HEK293 (cell line): Measurements from ENCODE around the gene ZG16.
A peak's percentile ranks its signal among the peaks of the same experiment; 100 is the strongest.

Source experiments
- CTCF ChIA-PET: fragments of 350-600 bp; formaldehyde crosslinking; extraction: SDS; loops from one replicate; lab custom pipeline; 2021; ENCODE audit warnings: antibody characterized with exemption; lab: Yijun Ruan, JAX
- POLR2A ChIA-PET: fragments of 300-600 bp; formaldehyde crosslinking; extraction: SDS; loops from one replicate; lab custom pipeline; 2020; ENCODE audit warnings: antibody characterized with exemption, inconsistent platforms; lab: Yijun Ruan, JAX
- H3K27ac ChIP-seq: fragments of 200-500 bp; sonication (Bioruptor generic); 2 replicates; pipeline ENCODE4 v1.5.1; 2014; ENCODE audit warnings: low read depth, low read length, control low read depth, inconsistent platforms; ENCODE audit errors: extremely low read depth
- H3K36me3 ChIP-seq, 2 experiments: fragments of 200-500 bp in 1 of 2; sonication (Bioruptor generic) in 1 of 2; 1 replicate in 1 of 2; 2 replicates in 1 of 2; pipeline ENCODE4 v1.5.1; 2014 to 2017; ENCODE audit warnings: inconsistent platforms in 2 of 2, low read length in 2 of 2; ENCODE audit not compliant: control insufficient read depth in 2 of 2, insufficient read depth in 1 of 2
- H3K4me1 ChIP-seq: fragments of 200-500 bp; sonication (Bioruptor generic); 2 replicates; pipeline ENCODE4 v1.5.1; 2014; ENCODE audit warnings: mild to moderate bottlenecking, low read length, inconsistent platforms; ENCODE audit not compliant: control insufficient read depth, insufficient read depth
- H3K4me3 ChIP-seq: 2 replicates; pipeline ENCODE4 v1.5.1; 2011; ENCODE audit warnings: low read depth, mild to moderate bottlenecking, control low read depth, low read length, moderate library complexity
- H3K9me3 ChIP-seq: fragments of 200-500 bp; sonication (Bioruptor generic); 2 replicates; pipeline ENCODE4 v1.5.1; 2014; ENCODE audit warnings: low read depth, low read length, inconsistent platforms; ENCODE audit not compliant: control insufficient read depth, insufficient read depth
- KLF1 ChIP-seq: fragments of 450-650 bp; formaldehyde crosslinking; IDR thresholded peaks from 2 replicates; pipeline ENCODE4 v1.5.1; 2016; ENCODE audit warnings: missing biosample characterization, missing genetic modification characterization
- MYNN ChIP-seq: fragments of 450-650 bp; formaldehyde crosslinking; IDR thresholded peaks from 2 replicates; pipeline ENCODE4 v1.5.1; 2016; ENCODE audit warnings: missing biosample characterization, missing genetic modification characterization, borderline replicate concordance
- ZNF350 ChIP-seq: fragments of 450-650 bp; formaldehyde crosslinking; IDR thresholded peaks from 2 replicates; pipeline ENCODE4 v1.5.0; 2017; ENCODE audit warnings: missing biosample characterization, mild to moderate bottlenecking, missing genetic modification characterization
- ZNF561 ChIP-seq: fragments of 450-650 bp; IDR thresholded peaks from 2 replicates; pipeline ENCODE4 v1.5.1; 2018; ENCODE audit warnings: missing biosample characterization, missing genetic modification characterization, borderline replicate concordance
- ZNF596 ChIP-seq: fragments of 450-650 bp; IDR thresholded peaks from 2 replicates; pipeline ENCODE4 v1.5.0; 2018; ENCODE audit warnings: missing biosample characterization, mild to moderate bottlenecking, missing genetic modification characterization, moderate library complexity
- ZNF610 ChIP-seq: fragments of 450-650 bp; formaldehyde crosslinking; IDR thresholded peaks from 2 replicates; pipeline ENCODE4 v1.5.1; 2016; ENCODE audit warnings: missing biosample characterization, missing genetic modification characterization, borderline replicate concordance
- TF ChIP-seq, protein P1 (sequence below): fragments of 450-650 bp; formaldehyde crosslinking; IDR thresholded peaks from 2 replicates; pipeline ENCODE4 v1.5.1; 2016; ENCODE audit warnings: missing biosample characterization, missing genetic modification characterization, borderline replicate concordance
- TF ChIP-seq, protein P2 (sequence below): fragments of 450-650 bp; formaldehyde crosslinking; IDR thresholded peaks from 2 replicates; pipeline ENCODE4 v1.5.1; 2016; ENCODE audit warnings: missing biosample characterization, missing genetic modification characterization, low read depth
- TF ChIP-seq, protein P3 (sequence below): fragments of 450-650 bp; formaldehyde crosslinking; IDR thresholded peaks from 2 replicates; pipeline ENCODE4 v1.5.1; 2016; ENCODE audit warnings: missing biosample characterization, missing genetic modification characterization

Gene ZG16

DNA sequence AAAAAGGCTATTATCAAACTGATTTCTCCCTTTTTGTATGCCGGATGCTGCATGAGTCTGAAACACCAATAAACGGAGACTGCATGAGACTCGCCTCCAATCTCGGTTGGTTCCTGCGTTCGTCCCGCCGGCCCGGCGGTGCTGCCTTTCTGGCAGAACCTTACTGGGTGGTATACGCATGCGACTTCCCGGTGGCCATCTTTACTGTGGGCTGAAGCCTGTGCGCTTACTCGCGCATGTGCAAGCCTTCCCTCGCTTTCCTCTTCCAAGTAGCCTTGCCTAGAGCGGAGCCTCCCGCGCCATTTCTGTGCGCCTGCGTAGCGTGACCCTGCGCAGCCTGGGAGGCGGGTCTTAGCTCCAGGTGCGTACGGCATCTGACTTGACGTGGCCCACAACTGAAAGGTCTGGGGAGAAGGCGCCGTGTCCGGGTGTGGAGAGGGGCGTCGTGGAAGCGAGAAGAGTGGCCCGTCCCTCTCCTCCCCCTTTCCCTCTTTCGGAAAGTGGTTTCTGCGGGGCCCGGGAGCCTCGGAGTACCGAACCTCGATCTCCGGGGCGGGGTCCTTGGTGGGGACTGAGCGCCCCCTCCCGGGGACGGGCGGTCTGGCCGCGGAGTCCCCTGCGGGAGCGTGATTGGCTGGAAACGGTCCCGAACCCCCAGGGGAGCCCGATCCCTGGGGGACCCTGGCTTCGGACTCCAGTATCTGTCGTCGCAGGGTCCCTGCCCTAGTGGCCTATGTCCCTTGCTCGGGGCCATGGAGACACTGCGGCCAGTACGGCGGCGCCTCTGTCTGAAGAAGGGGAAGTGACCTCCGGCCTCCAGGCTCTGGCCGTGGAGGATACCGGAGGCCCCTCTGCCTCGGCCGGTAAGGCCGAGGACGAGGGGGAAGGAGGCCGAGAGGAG lies 38.0 kb downstream of the ZG16 start, which contains the start of gene PAGR1:
Gene PAGR1 (plus strand): TSS at position 360 of the 901 bp plus-strand sequence. CDS start 374 bp downstream, at position 734.
- TF ChIP-seq ZNF350 (tag by site-specific recombination) (no peak), ZNF561 (tag by site-specific recombination) (no peak), ZNF610 (no peak), ZNF596 (no peak), KLF1 (tag by site-specific recombination) (no peak), MYNN (no peak)
- TF ChIP-seq, protein P1, sequence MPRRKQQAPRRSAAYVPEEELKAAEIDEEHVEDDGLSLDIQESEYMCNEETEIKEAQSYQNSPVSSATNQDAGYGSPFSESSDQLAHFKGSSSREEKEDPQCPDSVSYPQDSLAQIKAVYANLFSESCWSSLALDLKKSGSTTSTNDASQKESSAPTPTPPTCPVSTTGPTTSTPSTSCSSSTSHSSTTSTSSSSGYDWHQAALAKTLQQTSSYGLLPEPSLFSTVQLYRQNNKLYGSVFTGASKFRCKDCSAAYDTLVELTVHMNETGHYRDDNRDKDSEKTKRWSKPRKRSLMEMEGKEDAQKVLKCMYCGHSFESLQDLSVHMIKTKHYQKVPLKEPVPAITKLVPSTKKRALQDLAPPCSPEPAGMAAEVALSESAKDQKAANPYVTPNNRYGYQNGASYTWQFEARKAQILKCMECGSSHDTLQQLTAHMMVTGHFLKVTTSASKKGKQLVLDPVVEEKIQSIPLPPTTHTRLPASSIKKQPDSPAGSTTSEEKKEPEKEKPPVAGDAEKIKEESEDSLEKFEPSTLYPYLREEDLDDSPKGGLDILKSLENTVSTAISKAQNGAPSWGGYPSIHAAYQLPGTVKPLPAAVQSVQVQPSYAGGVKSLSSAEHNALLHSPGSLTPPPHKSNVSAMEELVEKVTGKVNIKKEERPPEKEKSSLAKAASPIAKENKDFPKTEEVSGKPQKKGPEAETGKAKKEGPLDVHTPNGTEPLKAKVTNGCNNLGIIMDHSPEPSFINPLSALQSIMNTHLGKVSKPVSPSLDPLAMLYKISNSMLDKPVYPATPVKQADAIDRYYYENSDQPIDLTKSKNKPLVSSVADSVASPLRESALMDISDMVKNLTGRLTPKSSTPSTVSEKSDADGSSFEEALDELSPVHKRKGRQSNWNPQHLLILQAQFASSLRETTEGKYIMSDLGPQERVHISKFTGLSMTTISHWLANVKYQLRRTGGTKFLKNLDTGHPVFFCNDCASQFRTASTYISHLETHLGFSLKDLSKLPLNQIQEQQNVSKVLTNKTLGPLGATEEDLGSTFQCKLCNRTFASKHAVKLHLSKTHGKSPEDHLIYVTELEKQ (tag by site-specific recombination): no peak
- TF ChIP-seq, protein P2, sequence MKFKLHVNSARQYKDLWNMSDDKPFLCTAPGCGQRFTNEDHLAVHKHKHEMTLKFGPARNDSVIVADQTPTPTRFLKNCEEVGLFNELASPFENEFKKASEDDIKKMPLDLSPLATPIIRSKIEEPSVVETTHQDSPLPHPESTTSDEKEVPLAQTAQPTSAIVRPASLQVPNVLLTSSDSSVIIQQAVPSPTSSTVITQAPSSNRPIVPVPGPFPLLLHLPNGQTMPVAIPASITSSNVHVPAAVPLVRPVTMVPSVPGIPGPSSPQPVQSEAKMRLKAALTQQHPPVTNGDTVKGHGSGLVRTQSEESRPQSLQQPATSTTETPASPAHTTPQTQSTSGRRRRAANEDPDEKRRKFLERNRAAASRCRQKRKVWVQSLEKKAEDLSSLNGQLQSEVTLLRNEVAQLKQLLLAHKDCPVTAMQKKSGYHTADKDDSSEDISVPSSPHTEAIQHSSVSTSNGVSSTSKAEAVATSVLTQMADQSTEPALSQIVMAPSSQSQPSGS (tag by site-specific recombination): no peak
- TF ChIP-seq, protein P3, sequence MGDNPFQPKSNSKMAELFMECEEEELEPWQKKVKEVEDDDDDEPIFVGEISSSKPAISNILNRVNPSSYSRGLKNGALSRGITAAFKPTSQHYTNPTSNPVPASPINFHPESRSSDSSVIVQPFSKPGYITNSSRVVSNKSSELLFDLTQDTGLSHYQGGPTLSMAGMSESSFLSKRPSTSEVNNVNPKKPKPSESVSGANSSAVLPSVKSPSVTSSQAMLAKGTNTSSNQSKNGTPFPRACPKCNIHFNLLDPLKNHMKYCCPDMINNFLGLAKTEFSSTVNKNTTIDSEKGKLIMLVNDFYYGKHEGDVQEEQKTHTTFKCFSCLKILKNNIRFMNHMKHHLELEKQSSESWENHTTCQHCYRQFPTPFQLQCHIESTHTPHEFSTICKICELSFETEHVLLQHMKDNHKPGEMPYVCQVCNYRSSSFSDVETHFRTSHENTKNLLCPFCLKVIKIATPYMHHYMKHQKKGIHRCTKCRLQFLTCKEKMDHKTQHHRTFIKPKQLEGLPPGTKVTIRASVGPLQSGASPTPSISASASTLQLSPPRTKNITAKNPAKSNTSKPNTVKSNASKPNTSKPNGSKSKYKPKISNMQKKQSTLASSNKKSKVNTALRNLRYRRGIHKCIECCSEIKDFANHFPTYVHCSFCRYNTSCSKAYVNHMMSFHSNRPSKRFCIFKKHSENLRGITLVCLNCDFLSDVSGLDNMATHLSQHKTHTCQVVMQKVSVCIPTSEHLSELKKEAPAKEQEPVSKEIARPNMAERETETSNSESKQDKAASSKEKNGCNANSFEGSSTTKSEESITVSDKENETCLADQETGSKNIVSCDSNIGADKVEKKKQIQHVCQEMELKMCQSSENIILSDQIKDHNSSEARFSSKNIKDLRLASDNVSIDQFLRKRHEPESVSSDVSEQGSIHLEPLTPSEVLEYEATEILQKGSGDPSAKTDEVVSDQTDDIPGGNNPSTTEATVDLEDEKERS (tag by site-specific recombination): no peak
- CTCF ChIA-PET: interaction anchor here (0.6 to 7.2 kb wide), 24 partner anchors 8 to 1167 kb away, joined by 3 to 74 read pairs (median 3); partner anchors contain the start of genes ASPHD1, C16orf92, MAZ and TAOK2

DNA sequence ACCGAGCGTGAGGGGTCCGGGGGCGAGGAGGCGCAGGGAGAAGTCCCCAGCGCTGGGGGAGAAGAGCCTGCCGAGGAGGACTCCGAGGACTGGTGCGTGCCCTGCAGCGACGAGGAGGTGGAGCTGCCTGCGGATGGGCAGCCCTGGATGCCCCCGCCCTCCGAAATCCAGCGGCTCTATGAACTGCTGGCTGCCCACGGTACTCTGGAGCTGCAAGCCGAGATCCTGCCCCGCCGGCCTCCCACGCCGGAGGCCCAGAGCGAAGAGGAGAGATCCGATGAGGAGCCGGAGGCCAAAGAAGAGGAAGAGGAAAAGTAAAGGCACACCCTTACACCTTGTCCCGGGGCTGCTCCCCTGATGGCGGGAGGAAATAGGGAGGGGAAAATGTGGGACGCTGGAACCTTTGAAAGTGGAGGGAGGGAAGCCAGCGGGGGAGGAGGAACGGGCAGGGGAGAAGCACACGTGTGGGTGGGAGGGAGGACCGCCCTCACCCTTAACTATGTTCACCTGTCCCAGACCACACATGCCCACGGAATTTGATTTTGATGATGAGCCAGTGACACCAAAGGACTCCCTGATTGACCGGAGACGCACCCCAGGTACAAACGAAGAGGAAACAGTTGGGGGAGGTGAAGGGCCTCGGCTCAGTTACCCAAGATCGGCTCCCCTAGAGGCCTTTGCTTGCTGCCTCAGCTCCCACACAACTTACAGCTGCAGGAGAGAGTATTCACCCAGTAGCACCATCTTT lies 38.8 kb downstream of the ZG16 start:
- ChIA-PET POLR2A (interaction anchor here (0.5 to 7.5 kb wide), 17 partner anchors 7 to 194 kb away, joined by 3 to 106 read pairs (median 5); partner anchors contain the start of genes ASPHD1, DOC2A, KIF22 and MAZ), CTCF (interaction anchor here (0.6 to 7.2 kb wide), 13 partner anchors 8 to 1221 kb away, joined by 3 to 74 read pairs (median 6); partner anchors contain the start of genes ASPHD1, C16orf92 and TAOK2)
- peaks cover 19% of the 10 kb centered on the region for H3K4me1 ChIP-seq

More for the DNA sequence above, 38.0 kb downstream of the ZG16 start, which contains the start of gene PAGR1:
- Histone ChIP-seq H3K4me1 (peaks cover 19% of the 10 kb centered on the region), H3K27ac (peak within 1 kb of the TSS; percentile 96), H3K9me3 (no peaks in the 10 kb centered on the region), H3K4me3 (peak within 1 kb of the TSS; percentile 78), H3K36me3 (peaks cover 24 to 34% of the 10 kb centered on the region in 2 experiments)
- POLR2A ChIA-PET: interaction anchor here (0.5 to 7.5 kb wide), 28 partner anchors 8 to 1258 kb away, joined by 3 to 106 read pairs (median 4); partner anchors contain the start of genes ALDOA, ASPHD1, DCTPP1 and DOC2A

More for the DNA sequence above, 38.8 kb downstream of the ZG16 start:
- Histone ChIP-seq H3K9me3 (no peaks in the 10 kb centered on the region), H3K27ac (peak overlapping the region; percentile 96), H3K36me3 (peaks cover 24 to 35% of the 10 kb centered on the region in 2 experiments), H3K4me3 (peak overlapping the region; percentile 78)
- TF ChIP-seq, protein P1 (tag by site-specific recombination): no peak
